GM18499 (cell line): ENCODE data around the gene LMTK2.
A peak's percentile ranks its signal among the peaks of the same experiment; 100 is the strongest.

Source experiments
- ATAC-seq: cut with Tn5 transposase; IDR thresholded peaks from one replicate; pipeline ENCODE4 v1.9.1; 2021; ENCODE audit warnings: moderate number of reproducible peaks; ENCODE audit not compliant: insufficient read depth, unreplicated experiment

Gene LMTK2

GRCh38 chr7:98106647-98107312 is at the start of gene LMTK2:
Gene LMTK2, plus strand, starts transcription at chr7:98106862. Its CDS starts 316 bp downstream, at chr7:98107178.
- peak; percentile 92 for ATAC-seq

- no peak for ATAC-seq
These were observed 49.5 kb upstream of the LMTK2 start for GRCh38 chr7:98057157-98057556.

GRCh38 chr7:98058186-98058585 is 48.5 kb upstream of the LMTK2 start:
- no peak for ATAC-seq

- no peak for ATAC-seq
These were observed 42.4 kb upstream of the LMTK2 start for GRCh38 chr7:98064233-98064632.

GRCh38 chr7:98066208-98066607 is 40.5 kb upstream of the LMTK2 start:
- ATAC-seq, result no peak

GRCh38 chr7:98066934-98067507 is 39.6 kb upstream of the LMTK2 start:
- no peak for ATAC-seq

- ATAC-seq, result no peak
These were observed 33.6 kb upstream of the LMTK2 start for GRCh38 chr7:98073047-98073446.

GRCh38 chr7:98075801-98076200 is 30.9 kb upstream of the LMTK2 start:
- no peak for ATAC-seq

GRCh38 chr7:98077762-98078161 is 28.9 kb upstream of the LMTK2 start:
- ATAC-seq, result no peak

- ATAC-seq, result no peak
These were observed 28.3 kb upstream of the LMTK2 start for GRCh38 chr7:98078197-98078870.

GRCh38 chr7:98079891-98080648 is 26.6 kb upstream of the LMTK2 start:
- no peak for ATAC-seq

GRCh38 chr7:98081319-98081718 is 25.3 kb upstream of the LMTK2 start:
- no peak for ATAC-seq

GRCh38 chr7:98084631-98085030 is 22.0 kb upstream of the LMTK2 start:
- ATAC-seq, result no peak

GRCh38 chr7:98085674-98086073 is 21.0 kb upstream of the LMTK2 start:
- ATAC-seq, result no peak

- ATAC-seq, result no peak
These were observed 20.4 kb upstream of the LMTK2 start for GRCh38 chr7:98086281-98086718.

- ATAC-seq, result no peak
These were observed 18.6 kb upstream of the LMTK2 start for GRCh38 chr7:98088109-98088508.

GRCh38 chr7:98090116-98090515 is 16.5 kb upstream of the LMTK2 start:
- ATAC-seq, result no peak

GRCh38 chr7:98091061-98091460 is 15.6 kb upstream of the LMTK2 start:
- ATAC-seq, result no peak

GRCh38 chr7:98091523-98091922 is 15.1 kb upstream of the LMTK2 start:
- ATAC-seq, result no peak

GRCh38 chr7:98097042-98097645 is 9.5 kb upstream of the LMTK2 start:
- ATAC-seq, result no peak

GRCh38 chr7:98100088-98100487 is 6.6 kb upstream of the LMTK2 start:
- no peak for ATAC-seq
